Natural killer cell (primary cell): ENCODE data around the gene MRPS18C. TPM values are rescaled to one million over a fixed set of nuclear protein-coding genes. Genes with fewer than 3 reads are reported as not detected.

Source experiments
- ATAC-seq, 3 donors: fragments of 150-1000 bp in 2 of 3; fragments of 200-7000 bp in 1 of 3; cut with Tn5 transposase; 1 replicate in 1 of 3; 2 replicates in 2 of 3; pipeline ENCODE4 v1.10.0; 2021; ENCODE audit warnings: mild to moderate bottlenecking in 2 of 3, moderate library complexity in 2 of 3
- DNase-seq, 2 donors: peaks; one replicate each; pipeline versions ENCODE4 v3.0.0 to v3.0.0-alpha.2; 2013 to 2021; ENCODE audit warnings: mixed read lengths in 1 of 2
- H3K27ac ChIP-seq: one replicate; pipeline ENCODE4 v1.5.1; 2013; ENCODE audit warnings: mild to moderate bottlenecking, low read length
- H3K27me3 ChIP-seq: one replicate; pipeline ENCODE4 v1.6.1; 2013; ENCODE audit warnings: low read length; ENCODE audit not compliant: control insufficient read depth, insufficient read depth
- H3K36me3 ChIP-seq: one replicate; pipeline ENCODE4 v1.6.1; 2013; ENCODE audit warnings: low read length; ENCODE audit not compliant: control insufficient read depth, insufficient read depth
- H3K4me1 ChIP-seq: one replicate; pipeline ENCODE4 v1.6.1; 2013; ENCODE audit warnings: low read length; ENCODE audit not compliant: control insufficient read depth, insufficient read depth
- H3K4me3 ChIP-seq: one replicate; pipeline ENCODE4 v1.5.1; 2013; ENCODE audit warnings: low read length
- H3K9me3 ChIP-seq: one replicate; pipeline ENCODE4 v1.6.1; 2013; ENCODE audit warnings: low read length; ENCODE audit not compliant: control insufficient read depth, insufficient read depth
- H3K27ac Mint-ChIP-seq, 2 donors: one replicate each; pipeline ENCODE4 v1.8.0; 2022; ENCODE audit warnings: mild to moderate bottlenecking in 2 of 2, mixed read lengths in 2 of 2, moderate library complexity in 1 of 2
- H3K27me3 Mint-ChIP-seq, 2 donors: one replicate each; pipeline ENCODE4 v1.8.0; 2022; ENCODE audit warnings: low read depth in 2 of 2, mixed read lengths in 2 of 2
- H3K36me3 Mint-ChIP-seq: one replicate; pipeline ENCODE4 v1.8.0; 2022; ENCODE audit warnings: mixed read lengths
- H3K4me1 Mint-ChIP-seq, 2 donors: one replicate each; pipeline ENCODE4 v1.8.0; 2022; ENCODE audit warnings: mixed read lengths in 2 of 2
- H3K4me3 Mint-ChIP-seq: one replicate; pipeline ENCODE4 v1.8.0; 2022; ENCODE audit warnings: mild to moderate bottlenecking, moderate library complexity, mixed read lengths
- H3K9me3 Mint-ChIP-seq, 2 donors: one replicate each; pipeline ENCODE4 v1.8.0; 2022; ENCODE audit warnings: mixed read lengths in 2 of 2
- CTCF ChIP-seq: fragments of 200-600 bp; IDR thresholded peaks from one replicate; pipeline ENCODE4 v1.8.0; 2022; ENCODE audit warnings: antibody characterized with exemption
- whole genome bisulfite sequencing: methylation state at CpG from one replicate; pipeline ENCODE4 v1.1.7; 2013; ENCODE audit warnings: missing lambda C conversion rate; ENCODE audit not compliant: insufficient coverage; 5-methylcytosine and 5-hydroxymethylcytosine counted together
- intact Hi-C: fragments of 100-400 bp; cut with micrococcal nuclease; formaldehyde crosslinking; loops from one replicate; pipeline ENCODE4 v1.14.2; 2022
- total RNA-seq, 4 donors: library from RNA; stranded (reverse); fragments of 120-200 nt in 1 of 4; gene quantifications; one replicate each; pipeline versions ENCODE4 v1.2.3 to v1.2.4, GENCODE V29; 2013 to 2022

The MRPS18C gene
- total RNA-seq, 3 donors from 2014 or later (not counting 1 experiment from before 2014, with no cell fraction given) = 14.4 to 26.0 (median 18.1) TPM

GRCh38 chr4:83417566-83417965, 38.3 kb upstream of the MRPS18C start:
- Mint-ChIP-seq H3K36me3 (peaks cover 19% of the 10 kb centered on the region), H3K9me3 (no peaks in the 10 kb centered on the region), H3K27ac (no peak overlapping the region), H3K27me3 (no peaks in the 10 kb centered on the region), H3K4me3 (no peak overlapping the region), H3K4me1 (no peaks in the 10 kb centered on the region)
- ATAC-seq (no peak), DNase-seq (no peak)
- WGBS = 100% methylated on average over 3 of the region's 4 CpGs
- no peak for TF ChIP-seq CTCF
- Histone ChIP-seq H3K4me3 (no peak overlapping the region), H3K9me3 (no peaks in the 10 kb centered on the region), H3K36me3 (peaks cover 61% of the 10 kb centered on the region), H3K27ac (no peak overlapping the region), H3K4me1 (no peaks in the 10 kb centered on the region), H3K27me3 (no peaks in the 10 kb centered on the region)
- intact Hi-C loops = no loop called here

GRCh38 chr4:83418211-83418610, 37.6 kb upstream of the MRPS18C start:
- ATAC-seq = no peak
- H3K9me3 ChIP-seq = no peaks in the 10 kb centered on the region
- H3K36me3 ChIP-seq = peaks cover 65% of the 10 kb centered on the region
- peaks cover 23% of the 10 kb centered on the region for H3K36me3 Mint-ChIP-seq
- H3K27me3 ChIP-seq = no peaks in the 10 kb centered on the region
- H3K9me3 Mint-ChIP-seq = no peaks in the 10 kb centered on the region
- H3K4me1 Mint-ChIP-seq = no peaks in the 10 kb centered on the region
- H3K27ac Mint-ChIP-seq = no peak overlapping the region
- H3K4me3 ChIP-seq = no peak overlapping the region
- H3K27ac ChIP-seq = no peak overlapping the region
- DNase-seq = no peak
- no peaks in the 10 kb centered on the region for H3K4me1 ChIP-seq
- no peaks in the 10 kb centered on the region for H3K27me3 Mint-ChIP-seq
- TF ChIP-seq CTCF = no peak
- H3K4me3 Mint-ChIP-seq = no peak overlapping the region
- intact Hi-C loops = no loop called here

- Mint-ChIP-seq H3K27ac (no peak overlapping the region), H3K36me3 (peaks cover under 1% of the 10 kb centered on the region), H3K9me3 (no peaks in the 10 kb centered on the region), H3K4me1 (no peaks in the 10 kb centered on the region), H3K4me3 (no peak overlapping the region), H3K27me3 (no peaks in the 10 kb centered on the region)
- intact Hi-C loops = no loop called here
- H3K9me3 ChIP-seq = no peaks in the 10 kb centered on the region
- ATAC-seq (no peak), DNase-seq (no peak)
- TF ChIP-seq CTCF = no peak
- no peaks in the 10 kb centered on the region for H3K27me3 ChIP-seq
- peaks cover 41% of the 10 kb centered on the region for H3K36me3 ChIP-seq
- H3K27ac ChIP-seq = no peak overlapping the region
- no peaks in the 10 kb centered on the region for H3K4me1 ChIP-seq
- WGBS = no CpG with 5 or more reads among the region's 1 CpG
- no peak overlapping the region for H3K4me3 ChIP-seq
Measured at GRCh38 chr4:83431200-83431599, 24.7 kb upstream of the MRPS18C start.

- DNase-seq (no peak), ATAC-seq (no peak)
- no peak overlapping the region for H3K27ac Mint-ChIP-seq
- Histone ChIP-seq H3K27me3 (no peaks in the 10 kb centered on the region), H3K4me1 (no peaks in the 10 kb centered on the region), H3K4me3 (no peak overlapping the region), H3K9me3 (no peaks in the 10 kb centered on the region), H3K27ac (no peak overlapping the region), H3K36me3 (peaks cover 40% of the 10 kb centered on the region)
- TF ChIP-seq CTCF = no peak
- H3K36me3 Mint-ChIP-seq = peaks cover 7% of the 10 kb centered on the region
- no peaks in the 10 kb centered on the region for H3K4me1 Mint-ChIP-seq
- H3K4me3 Mint-ChIP-seq = no peak overlapping the region
- intact Hi-C loops = no loop called here
- H3K9me3 Mint-ChIP-seq = no peaks in the 10 kb centered on the region
- 100% methylated on average over 4 of the region's 4 CpGs for WGBS
- H3K27me3 Mint-ChIP-seq = no peaks in the 10 kb centered on the region
Measured at GRCh38 chr4:83436680-83437079, 19.2 kb upstream of the MRPS18C start.
